OCI-LY3 (cell line): ENCODE measurements around the gene KRTAP21-2.
A peak's percentile ranks its signal among the peaks of the same experiment; 100 is the strongest.

Experiments
- H2AFZ ChIP-seq: fragments of 200-600, 300-600 bp; shearing (Covaris generic); 2 replicates; pipeline ENCODE4 v1.6.0; 2014; ENCODE audit warnings: antibody characterized with exemption, low read depth, low read length
- H3K27ac ChIP-seq: fragments of 200-600, 300-600 bp; sonication (generic); 2 replicates; pipeline ENCODE4 v1.5.1; 2014; ENCODE audit warnings: mild to moderate bottlenecking, low read length, moderate library complexity, mixed read lengths
- H3K27me3 ChIP-seq: fragments of 200-600, 300-600 bp; sonication (generic); 2 replicates; pipeline ENCODE4 v1.6.1; 2014; ENCODE audit warnings: low read depth, low read length, mixed read lengths
- H3K36me3 ChIP-seq: fragments of 200-600, 300-600 bp; sonication (generic); replicated peaks from 2 replicates; pipeline ENCODE3; 2014; ENCODE audit warnings: low read depth, low read length, mixed read lengths
- H3K4me1 ChIP-seq: fragments of 300-600, 200-600 bp; sonication (generic); 2 replicates; pipeline ENCODE4 v1.6.1; 2014; ENCODE audit warnings: low read length, mixed read lengths
- H3K4me2 ChIP-seq: fragments of 200-600, 300-600 bp; sonication (generic); 2 replicates; pipeline ENCODE4 v1.6.1; 2014; ENCODE audit warnings: low read length, mixed read lengths
- H3K4me3 ChIP-seq: fragments of 300-600, 200-600 bp; sonication (generic); 2 replicates; pipeline ENCODE4 v1.5.1; 2014; ENCODE audit warnings: antibody characterized with exemption, mild to moderate bottlenecking, low read length, moderate library complexity
- H3K79me2 ChIP-seq: fragments of 300-600, 200-600 bp; shearing (Covaris generic); 2 replicates; pipeline ENCODE4 v1.6.1; 2014; ENCODE audit warnings: mild to moderate bottlenecking, low read length, mixed read lengths
- H3K9ac ChIP-seq: fragments of 300-600, 200-600 bp; shearing (Covaris generic); 2 replicates; pipeline ENCODE4 v1.6.0; 2014; ENCODE audit warnings: mild to moderate bottlenecking, low read length, moderate library complexity
- H3K9me3 ChIP-seq: fragments of 200-600, 300-600 bp; shearing (Covaris generic); 2 replicates; pipeline ENCODE4 v1.6.1; 2014; ENCODE audit warnings: low read length, mixed read lengths; ENCODE audit not compliant: insufficient read depth
- H4K20me1 ChIP-seq: fragments of 200-600, 300-600 bp; sonication (generic); 2 replicates; pipeline ENCODE4 v1.6.1; 2016; ENCODE audit warnings: low read length, mixed read lengths; ENCODE audit not compliant: insufficient read depth
- EZH2phosphoT487 ChIP-seq: fragments of 200-600 bp; shearing (Covaris generic); IDR thresholded peaks from 2 replicates; pipeline ENCODE4 v1.6.1; 2018; ENCODE audit warnings: antibody characterized with exemption, mixed run types, low read depth
- TF ChIP-seq, protein P1 (sequence below): fragments of 200-600, 300-600 bp; sonication (generic); IDR thresholded peaks from 2 replicates; pipeline ENCODE4 v1.5.1; 2014; ENCODE audit warnings: antibody characterized with exemption, low read length, low read depth

Gene KRTAP21-2

DNA sequence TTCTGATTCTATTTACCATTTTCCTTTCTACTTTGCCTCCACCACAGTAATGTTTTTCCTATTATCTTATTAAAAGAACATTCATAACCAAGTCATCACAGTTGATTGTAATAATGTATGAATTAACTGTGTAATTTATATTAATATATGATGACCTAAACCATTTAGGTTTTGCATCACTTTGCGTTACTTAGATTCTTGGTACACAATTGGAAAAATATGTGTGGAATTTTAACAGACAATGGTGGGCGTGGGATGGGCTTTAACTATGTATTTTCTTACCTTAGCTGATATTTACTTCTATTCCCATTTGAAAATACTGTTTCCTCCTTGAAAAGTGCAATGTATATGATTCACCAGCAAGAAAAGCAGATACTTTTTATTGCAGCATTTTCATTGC, 32.1 kb downstream of the KRTAP21-2 start:
- no peaks in the 10 kb centered on the region for H3K79me2 ChIP-seq
- no peaks in the 10 kb centered on the region for H4K20me1 ChIP-seq
- TF ChIP-seq EZH2phosphoT487, result no peak
- TF ChIP-seq, protein P1, sequence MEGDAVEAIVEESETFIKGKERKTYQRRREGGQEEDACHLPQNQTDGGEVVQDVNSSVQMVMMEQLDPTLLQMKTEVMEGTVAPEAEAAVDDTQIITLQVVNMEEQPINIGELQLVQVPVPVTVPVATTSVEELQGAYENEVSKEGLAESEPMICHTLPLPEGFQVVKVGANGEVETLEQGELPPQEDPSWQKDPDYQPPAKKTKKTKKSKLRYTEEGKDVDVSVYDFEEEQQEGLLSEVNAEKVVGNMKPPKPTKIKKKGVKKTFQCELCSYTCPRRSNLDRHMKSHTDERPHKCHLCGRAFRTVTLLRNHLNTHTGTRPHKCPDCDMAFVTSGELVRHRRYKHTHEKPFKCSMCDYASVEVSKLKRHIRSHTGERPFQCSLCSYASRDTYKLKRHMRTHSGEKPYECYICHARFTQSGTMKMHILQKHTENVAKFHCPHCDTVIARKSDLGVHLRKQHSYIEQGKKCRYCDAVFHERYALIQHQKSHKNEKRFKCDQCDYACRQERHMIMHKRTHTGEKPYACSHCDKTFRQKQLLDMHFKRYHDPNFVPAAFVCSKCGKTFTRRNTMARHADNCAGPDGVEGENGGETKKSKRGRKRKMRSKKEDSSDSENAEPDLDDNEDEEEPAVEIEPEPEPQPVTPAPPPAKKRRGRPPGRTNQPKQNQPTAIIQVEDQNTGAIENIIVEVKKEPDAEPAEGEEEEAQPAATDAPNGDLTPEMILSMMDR, result no peak
- peaks cover 21% of the 10 kb centered on the region for H3K4me1 ChIP-seq
- H3K27me3 ChIP-seq, result no peaks in the 10 kb centered on the region
- no peak overlapping the region for H2AFZ ChIP-seq
- no peak overlapping the region for H3K9ac ChIP-seq
- H3K27ac ChIP-seq, result no peak overlapping the region
- H3K4me3 ChIP-seq, result no peak overlapping the region
- H3K9me3 ChIP-seq, result 0 out of 2 replicates have a peak, but pooled peaks cover 5% of the 10 kb centered on the region
- no peak overlapping the region for H3K4me2 ChIP-seq
- peaks cover 12% of the 10 kb centered on the region for H3K36me3 ChIP-seq

DNA sequence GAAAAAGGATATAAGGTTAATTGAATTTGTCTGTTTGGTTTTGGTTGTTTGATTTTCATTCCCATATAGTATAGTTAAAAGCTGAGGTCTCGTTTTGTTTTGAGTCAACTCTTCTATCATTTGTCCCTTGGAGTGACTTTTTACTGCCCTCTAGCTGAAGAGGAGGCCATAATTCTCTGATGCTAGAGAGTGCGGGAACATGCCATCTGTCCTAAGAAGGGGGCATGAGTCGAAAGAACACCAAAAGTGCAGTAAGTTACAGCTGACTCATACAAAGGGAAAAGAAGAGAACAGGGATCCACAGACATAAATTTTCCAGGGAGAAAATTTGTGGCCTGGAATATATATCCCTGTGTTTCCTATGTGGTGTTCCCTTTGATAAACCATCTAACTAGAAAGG, 32.6 kb downstream of the KRTAP21-2 start:
- no peak overlapping the region for H3K4me3 ChIP-seq
- no peak overlapping the region for H3K4me2 ChIP-seq
- peaks cover 13% of the 10 kb centered on the region for H3K36me3 ChIP-seq
- H3K9me3 ChIP-seq, result 0 out of 2 replicates have a peak, but pooled peaks cover 5% of the 10 kb centered on the region
- TF ChIP-seq EZH2phosphoT487, result no peak
- TF ChIP-seq, protein P1, result no peak
- H3K4me1 ChIP-seq, result peaks cover 21% of the 10 kb centered on the region
- H3K27me3 ChIP-seq, result no peaks in the 10 kb centered on the region
- no peaks in the 10 kb centered on the region for H3K79me2 ChIP-seq
- H4K20me1 ChIP-seq, result no peaks in the 10 kb centered on the region
- H3K27ac ChIP-seq, result no peak overlapping the region
- no peak overlapping the region for H2AFZ ChIP-seq
- no peak overlapping the region for H3K9ac ChIP-seq

DNA sequence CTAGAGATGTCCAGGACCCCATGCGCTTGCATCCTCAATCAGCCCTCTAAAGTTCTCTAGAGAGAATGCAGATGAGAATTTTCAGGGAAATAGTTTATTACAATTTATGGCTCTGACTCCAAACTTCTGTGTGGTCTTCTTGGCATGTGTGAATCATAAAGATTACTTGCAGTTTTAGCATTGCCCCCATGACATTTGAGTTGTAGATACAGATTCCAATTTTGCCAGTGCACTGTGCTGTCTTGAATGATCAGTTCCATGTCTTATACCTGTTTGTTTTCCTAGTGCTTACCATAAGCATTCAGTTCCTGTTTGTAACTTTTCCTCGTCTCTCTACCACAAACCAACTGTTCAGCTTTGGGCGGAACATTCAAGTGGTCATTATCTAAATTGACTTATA, 33.3 kb downstream of the KRTAP21-2 start:
- Histone ChIP-seq H2AFZ (no peak overlapping the region), H3K79me2 (no peaks in the 10 kb centered on the region), H3K4me2 (no peak overlapping the region), H3K4me1 (peaks cover 14% of the 10 kb centered on the region), H3K4me3 (no peak overlapping the region), H3K27ac (no peak overlapping the region), H3K36me3 (peaks cover 13% of the 10 kb centered on the region), H3K9ac (no peak overlapping the region), H3K27me3 (no peaks in the 10 kb centered on the region), H3K9me3 (0 out of 2 replicates have a peak, but pooled peaks cover 5% of the 10 kb centered on the region), H4K20me1 (no peaks in the 10 kb centered on the region)
- TF ChIP-seq, protein P1, result no peak
- no peak for TF ChIP-seq EZH2phosphoT487

DNA sequence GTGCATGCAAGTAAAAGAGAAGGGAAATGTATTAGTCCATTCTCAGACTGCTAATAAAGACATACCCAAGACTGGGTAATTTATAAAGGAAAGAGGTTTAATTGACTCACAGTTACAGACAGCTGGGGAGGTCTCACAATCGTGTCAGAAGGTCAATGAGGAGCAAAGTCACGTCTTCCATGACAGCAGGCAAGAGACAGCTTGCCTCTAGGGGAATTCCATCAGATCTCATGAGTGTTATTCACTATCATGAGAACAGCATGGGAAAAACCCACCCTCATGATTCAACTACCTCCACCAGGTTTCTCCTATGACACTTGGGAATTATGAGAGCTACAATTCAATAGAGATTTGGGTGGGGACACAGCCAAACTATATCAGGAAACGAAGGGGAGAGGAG, 36.6 kb downstream of the KRTAP21-2 start:
- no peak overlapping the region for H3K4me2 ChIP-seq
- H3K4me3 ChIP-seq, result no peak overlapping the region
- peaks cover 13% of the 10 kb centered on the region for H3K36me3 ChIP-seq
- no peak overlapping the region for H3K9ac ChIP-seq
- no peak overlapping the region for H2AFZ ChIP-seq
- H3K4me1 ChIP-seq, result peaks cover 4% of the 10 kb centered on the region; the same call in 1 of the 2 replicates
- peak overlapping the region; percentile 30; the same call in 1 of the 2 replicates for H3K27ac ChIP-seq
- no peaks in the 10 kb centered on the region for H3K27me3 ChIP-seq
- no peaks in the 10 kb centered on the region for H4K20me1 ChIP-seq
- 0 out of 2 replicates have a peak, but pooled peaks cover 5% of the 10 kb centered on the region for H3K9me3 ChIP-seq
- no peaks in the 10 kb centered on the region for H3K79me2 ChIP-seq
- no peak for TF ChIP-seq EZH2phosphoT487
- TF ChIP-seq, protein P1, result no peak
